Astrocyte (in vitro differentiated cells and primary cell): ENCODE measurements around the gene PTPRF. TPM values are rescaled to one million over a fixed set of nuclear protein-coding genes. Genes with fewer than 3 reads are reported as not detected.

ENCODE experiments used
- DNase-seq: peaks from one replicate; pipeline ENCODE4 v3.0.0-alpha.2; 2010; ENCODE audit warnings: low read depth
- FAIRE-seq: peaks from 2 replicates; lab custom pipeline; 2011; peaks lifted over from hg19 to GRCh38; lab: Jason Lieb, UNC
- H2AFZ ChIP-seq: 2 replicates; pipeline ENCODE4 v1.6.0; 2012; ENCODE audit warnings: low read depth, low read length, inconsistent platforms
- H3K27ac ChIP-seq: 2 replicates; pipeline ENCODE4 v1.5.1; 2011; ENCODE audit warnings: low read depth, low read length, inconsistent platforms
- H3K27me3 ChIP-seq: 2 replicates; pipeline ENCODE4 v1.6.0; 2011; ENCODE audit warnings: low read length, inconsistent platforms; ENCODE audit not compliant: insufficient read depth
- H3K36me3 ChIP-seq: 2 replicates; pipeline ENCODE4 v1.5.1; 2011; ENCODE audit warnings: low read length, inconsistent platforms; ENCODE audit not compliant: insufficient read depth
- H3K4me1 ChIP-seq: 2 replicates; pipeline ENCODE4 v1.5.1; 2011; ENCODE audit warnings: low read length, inconsistent platforms; ENCODE audit not compliant: insufficient read depth
- H3K4me2 ChIP-seq: 2 replicates; pipeline ENCODE4 v1.6.0; 2012; ENCODE audit warnings: low read length, inconsistent platforms
- H3K4me3 ChIP-seq: 2 replicates; pipeline ENCODE4 v1.5.1; 2011; ENCODE audit warnings: low read depth, mild to moderate bottlenecking, low read length, inconsistent platforms; ENCODE audit not compliant: insufficient read depth
- H3K79me2 ChIP-seq: 2 replicates; pipeline ENCODE4 v1.6.0; 2012; ENCODE audit warnings: mild to moderate bottlenecking, low read length, inconsistent platforms; ENCODE audit not compliant: insufficient read depth
- H3K9ac ChIP-seq: 2 replicates; pipeline ENCODE4 v1.6.0; 2012; ENCODE audit warnings: mild to moderate bottlenecking, low read length, inconsistent platforms
- H3K9me3 ChIP-seq: 2 replicates; pipeline ENCODE4 v1.5.1; 2012; ENCODE audit warnings: low read depth, mild to moderate bottlenecking, low read length, inconsistent platforms; ENCODE audit not compliant: insufficient read depth
- H4K20me1 ChIP-seq: 2 replicates; pipeline ENCODE4 v1.6.0; 2012; ENCODE audit warnings: low read length, inconsistent platforms; ENCODE audit not compliant: insufficient read depth
- H3K27ac Mint-ChIP-seq: one replicate; pipeline ENCODE4 v1.8.0; 2021; ENCODE audit warnings: mild to moderate bottlenecking, mixed read lengths; ENCODE audit not compliant: unreplicated experiment
- H3K27me3 Mint-ChIP-seq: one replicate; pipeline ENCODE4 v1.8.0; 2021; ENCODE audit warnings: low read depth, mixed read lengths; ENCODE audit not compliant: unreplicated experiment
- H3K36me3 Mint-ChIP-seq: one replicate; pipeline ENCODE4 v1.8.0; 2021; ENCODE audit warnings: low read depth, mixed read lengths; ENCODE audit not compliant: unreplicated experiment
- H3K4me1 Mint-ChIP-seq: one replicate; pipeline ENCODE4 v1.8.0; 2021; ENCODE audit warnings: low read depth, mixed read lengths; ENCODE audit not compliant: unreplicated experiment
- H3K4me3 Mint-ChIP-seq: one replicate; pipeline ENCODE4 v1.8.0; 2021; ENCODE audit warnings: mild to moderate bottlenecking, moderate library complexity, mixed read lengths; ENCODE audit not compliant: unreplicated experiment
- H3K9me3 Mint-ChIP-seq: one replicate; pipeline ENCODE4 v1.8.0; 2021; ENCODE audit warnings: mild to moderate bottlenecking, mixed read lengths; ENCODE audit not compliant: unreplicated experiment
- EZH2 ChIP-seq: IDR thresholded peaks from 2 replicates; pipeline ENCODE4 v1.6.1; 2012; ENCODE audit warnings: mild to moderate bottlenecking, low read length, inconsistent platforms; ENCODE audit not compliant: insufficient read depth
- total RNA-seq: library from RNA; stranded (reverse); gene quantifications from 2 replicates; pipeline ENCODE4 v1.2.1, GENCODE V29; 2021
- TF ChIP-seq, protein P1 (sequence below): IDR thresholded peaks from 2 replicates; pipeline ENCODE4 v1.5.1; 2011; ENCODE audit warnings: low read depth, mild to moderate bottlenecking, inconsistent platforms, low read length, moderate library complexity; ENCODE audit not compliant: insufficient read depth

The PTPRF gene
- total RNA-seq, 1 donor from 2014 or later: 275 TPM

- peaks cover 11% of the 10 kb centered on the region for H4K20me1 ChIP-seq
- no peaks in the 10 kb centered on the region for H3K27me3 Mint-ChIP-seq
Observed at GRCh38 chr1:43596579-43596978, 65.9 kb downstream of the PTPRF start.

DNA sequence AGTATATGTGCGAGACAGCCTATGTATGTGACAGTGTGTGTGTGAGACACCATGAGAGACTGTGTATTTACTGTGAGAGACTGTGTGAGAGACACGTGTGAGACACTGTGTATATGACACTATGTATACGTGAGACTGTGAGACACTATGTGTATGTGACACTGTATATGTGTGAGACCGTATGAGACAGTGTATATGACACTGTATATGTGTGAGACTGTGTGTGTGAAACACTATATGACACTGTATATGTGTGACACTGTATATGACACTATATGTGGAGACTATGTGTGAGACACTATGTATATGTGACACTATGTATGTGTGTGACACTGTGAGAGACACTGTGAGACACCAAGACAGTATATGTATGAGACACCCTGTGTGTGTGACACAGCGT, 66.3 kb downstream of the PTPRF start:
- Mint-ChIP-seq H3K9me3 (no peaks in the 10 kb centered on the region), H3K27ac (no peak overlapping the region), H3K4me1 (no peaks in the 10 kb centered on the region), H3K36me3 (peaks cover 15% of the 10 kb centered on the region), H3K4me3 (no peak overlapping the region), H3K27me3 (no peaks in the 10 kb centered on the region)
- Histone ChIP-seq H2AFZ (no peak overlapping the region), H4K20me1 (peaks cover 11% of the 10 kb centered on the region), H3K27me3 (no peaks in the 10 kb centered on the region), H3K36me3 (peaks cover 4% of the 10 kb centered on the region), H3K79me2 (no peaks in the 10 kb centered on the region), H3K4me1 (no peaks in the 10 kb centered on the region), H3K9ac (no peak overlapping the region), H3K4me2 (no peak overlapping the region), H3K9me3 (no peaks in the 10 kb centered on the region), H3K4me3 (no peak overlapping the region), H3K27ac (no peak overlapping the region)
- no peak for DNase-seq
- no peak for TF ChIP-seq EZH2
- TF ChIP-seq, protein P1, sequence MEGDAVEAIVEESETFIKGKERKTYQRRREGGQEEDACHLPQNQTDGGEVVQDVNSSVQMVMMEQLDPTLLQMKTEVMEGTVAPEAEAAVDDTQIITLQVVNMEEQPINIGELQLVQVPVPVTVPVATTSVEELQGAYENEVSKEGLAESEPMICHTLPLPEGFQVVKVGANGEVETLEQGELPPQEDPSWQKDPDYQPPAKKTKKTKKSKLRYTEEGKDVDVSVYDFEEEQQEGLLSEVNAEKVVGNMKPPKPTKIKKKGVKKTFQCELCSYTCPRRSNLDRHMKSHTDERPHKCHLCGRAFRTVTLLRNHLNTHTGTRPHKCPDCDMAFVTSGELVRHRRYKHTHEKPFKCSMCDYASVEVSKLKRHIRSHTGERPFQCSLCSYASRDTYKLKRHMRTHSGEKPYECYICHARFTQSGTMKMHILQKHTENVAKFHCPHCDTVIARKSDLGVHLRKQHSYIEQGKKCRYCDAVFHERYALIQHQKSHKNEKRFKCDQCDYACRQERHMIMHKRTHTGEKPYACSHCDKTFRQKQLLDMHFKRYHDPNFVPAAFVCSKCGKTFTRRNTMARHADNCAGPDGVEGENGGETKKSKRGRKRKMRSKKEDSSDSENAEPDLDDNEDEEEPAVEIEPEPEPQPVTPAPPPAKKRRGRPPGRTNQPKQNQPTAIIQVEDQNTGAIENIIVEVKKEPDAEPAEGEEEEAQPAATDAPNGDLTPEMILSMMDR: no peak
- no peak for FAIRE-seq

More at GRCh38 chr1:43596579-43596978, 65.9 kb downstream of the PTPRF start:
- Histone ChIP-seq H3K4me2 (no peak overlapping the region), H3K27me3 (no peaks in the 10 kb centered on the region), H3K9ac (no peak overlapping the region), H3K4me1 (no peaks in the 10 kb centered on the region), H3K9me3 (no peaks in the 10 kb centered on the region), H3K27ac (no peak overlapping the region), H3K79me2 (no peaks in the 10 kb centered on the region), H3K4me3 (no peak overlapping the region), H2AFZ (no peak overlapping the region), H3K36me3 (peaks cover 7% of the 10 kb centered on the region)
- Mint-ChIP-seq H3K36me3 (peaks cover 16% of the 10 kb centered on the region), H3K9me3 (no peaks in the 10 kb centered on the region), H3K4me3 (no peak overlapping the region), H3K27ac (no peak overlapping the region), H3K4me1 (no peaks in the 10 kb centered on the region)
- TF ChIP-seq EZH2: no peak
- TF ChIP-seq, protein P1: no peak
- FAIRE-seq: no peak
- DNase-seq: no peak

DNA sequence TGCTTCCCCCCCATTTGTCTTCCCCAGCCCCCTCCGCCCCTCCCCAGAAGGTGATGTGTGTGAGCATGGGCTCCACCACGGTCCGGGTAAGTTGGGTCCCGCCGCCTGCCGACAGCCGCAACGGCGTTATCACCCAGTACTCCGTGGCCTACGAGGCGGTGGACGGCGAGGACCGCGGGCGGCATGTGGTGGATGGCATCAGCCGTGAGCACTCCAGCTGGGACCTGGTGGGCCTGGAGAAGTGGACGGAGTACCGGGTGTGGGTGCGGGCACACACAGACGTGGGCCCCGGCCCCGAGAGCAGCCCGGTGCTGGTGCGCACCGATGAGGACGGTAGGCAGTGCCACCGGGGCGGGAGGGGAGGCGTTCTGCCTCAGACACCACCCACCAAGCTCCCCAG, 67.0 kb downstream of the PTPRF start:
- no peak for TF ChIP-seq EZH2
- TF ChIP-seq, protein P1: no peak
- Mint-ChIP-seq H3K4me1 (no peaks in the 10 kb centered on the region), H3K36me3 (peaks cover 12% of the 10 kb centered on the region), H3K27ac (no peak overlapping the region), H3K27me3 (no peaks in the 10 kb centered on the region), H3K4me3 (no peak overlapping the region), H3K9me3 (no peaks in the 10 kb centered on the region)
- no peak overlapping the region for H3K27ac ChIP-seq
- FAIRE-seq (no peak), DNase-seq (no peak)
- H2AFZ ChIP-seq: no peak overlapping the region
- peaks cover 11% of the 10 kb centered on the region for H4K20me1 ChIP-seq
- no peaks in the 10 kb centered on the region for H3K79me2 ChIP-seq
- no peaks in the 10 kb centered on the region for H3K27me3 ChIP-seq
- no peak overlapping the region for H3K9ac ChIP-seq
- H3K4me2 ChIP-seq: no peak overlapping the region
- H3K4me3 ChIP-seq: no peak overlapping the region
- H3K9me3 ChIP-seq: no peaks in the 10 kb centered on the region
- peaks cover 4% of the 10 kb centered on the region for H3K36me3 ChIP-seq
- H3K4me1 ChIP-seq: no peaks in the 10 kb centered on the region
